ENCODE data around the gene ABTB2. TPM values are rescaled to one million over a fixed set of nuclear protein-coding genes. Genes with fewer than 3 reads are reported as not detected.
A peak's percentile ranks its signal among the peaks of the same experiment; 100 is the strongest.

ABTB2 gene
- total and polyA plus RNA-seq, 12 donors = 2.5 to 19.1 (median 14.2) TPM

DNA sequence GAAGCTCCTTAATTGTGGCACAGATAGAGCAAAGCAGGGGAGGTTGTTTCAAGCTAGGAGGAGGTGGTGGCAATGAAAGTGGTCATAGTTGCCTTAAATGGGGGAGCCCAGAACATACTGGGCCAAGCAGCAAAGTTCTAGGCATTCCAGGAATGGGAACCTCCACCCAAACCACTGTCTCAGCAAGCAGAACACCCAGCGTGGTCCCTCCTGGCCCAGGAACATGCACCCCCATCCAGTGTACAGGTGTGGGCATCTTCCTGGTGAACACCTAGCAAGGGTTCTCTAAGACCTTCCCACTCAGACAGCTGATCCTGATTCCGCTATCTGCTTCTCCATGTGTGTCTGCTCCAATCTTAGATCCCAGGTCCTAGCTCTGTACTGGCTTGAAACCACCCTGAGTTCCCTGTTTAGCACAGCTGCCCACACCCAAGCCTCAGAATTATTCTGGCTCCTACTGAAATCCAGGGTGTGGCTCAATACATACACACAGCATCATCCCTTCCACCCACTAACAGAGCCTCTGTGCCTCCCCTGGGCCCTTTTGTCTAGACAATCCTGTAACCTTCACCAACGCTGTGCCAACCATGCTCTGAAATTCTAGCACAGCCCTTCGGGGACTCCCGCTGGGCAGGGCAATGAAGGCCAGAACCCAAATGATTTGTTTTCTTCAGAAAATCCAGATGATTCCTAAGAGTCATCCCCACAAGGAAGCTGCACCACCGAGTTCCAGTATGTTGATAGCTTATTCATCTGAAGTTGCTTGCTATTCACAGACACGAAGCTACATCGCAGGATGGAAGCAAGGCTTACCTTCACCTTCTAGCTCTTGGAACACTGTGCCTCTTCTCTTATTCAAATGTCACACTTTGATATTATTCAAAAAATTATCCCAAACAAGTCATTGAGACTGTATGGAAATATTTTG lies 76.6 kb downstream of the ABTB2 start:
- Histone ChIP-seq H3K9me3 (no peaks in the 10 kb centered on the region), H3K4me1 (peaks cover 0 to 17% (median 9%) of the 10 kb centered on the region in 9 donors), H3K36me3 (no peaks in the 10 kb centered on the region), H3K4me3 (no peak overlapping the region), H3K27me3 (no peaks in the 10 kb centered on the region), H3K27ac (no peak overlapping the region)
- intact Hi-C loops (cut with DNase I) = no loop called here
- DNase-seq (no peak), ATAC-seq (peak in 5 of 8 donors; percentile 9 to 60 (median 34))
- 85 to 88% methylated on average over 8 of the region's 8 CpGs for WGBS, 2 donors
- TF ChIP-seq, protein P1, sequence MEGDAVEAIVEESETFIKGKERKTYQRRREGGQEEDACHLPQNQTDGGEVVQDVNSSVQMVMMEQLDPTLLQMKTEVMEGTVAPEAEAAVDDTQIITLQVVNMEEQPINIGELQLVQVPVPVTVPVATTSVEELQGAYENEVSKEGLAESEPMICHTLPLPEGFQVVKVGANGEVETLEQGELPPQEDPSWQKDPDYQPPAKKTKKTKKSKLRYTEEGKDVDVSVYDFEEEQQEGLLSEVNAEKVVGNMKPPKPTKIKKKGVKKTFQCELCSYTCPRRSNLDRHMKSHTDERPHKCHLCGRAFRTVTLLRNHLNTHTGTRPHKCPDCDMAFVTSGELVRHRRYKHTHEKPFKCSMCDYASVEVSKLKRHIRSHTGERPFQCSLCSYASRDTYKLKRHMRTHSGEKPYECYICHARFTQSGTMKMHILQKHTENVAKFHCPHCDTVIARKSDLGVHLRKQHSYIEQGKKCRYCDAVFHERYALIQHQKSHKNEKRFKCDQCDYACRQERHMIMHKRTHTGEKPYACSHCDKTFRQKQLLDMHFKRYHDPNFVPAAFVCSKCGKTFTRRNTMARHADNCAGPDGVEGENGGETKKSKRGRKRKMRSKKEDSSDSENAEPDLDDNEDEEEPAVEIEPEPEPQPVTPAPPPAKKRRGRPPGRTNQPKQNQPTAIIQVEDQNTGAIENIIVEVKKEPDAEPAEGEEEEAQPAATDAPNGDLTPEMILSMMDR (IDR thresholded peaks at IDR 0.05) = no peak

DNA sequence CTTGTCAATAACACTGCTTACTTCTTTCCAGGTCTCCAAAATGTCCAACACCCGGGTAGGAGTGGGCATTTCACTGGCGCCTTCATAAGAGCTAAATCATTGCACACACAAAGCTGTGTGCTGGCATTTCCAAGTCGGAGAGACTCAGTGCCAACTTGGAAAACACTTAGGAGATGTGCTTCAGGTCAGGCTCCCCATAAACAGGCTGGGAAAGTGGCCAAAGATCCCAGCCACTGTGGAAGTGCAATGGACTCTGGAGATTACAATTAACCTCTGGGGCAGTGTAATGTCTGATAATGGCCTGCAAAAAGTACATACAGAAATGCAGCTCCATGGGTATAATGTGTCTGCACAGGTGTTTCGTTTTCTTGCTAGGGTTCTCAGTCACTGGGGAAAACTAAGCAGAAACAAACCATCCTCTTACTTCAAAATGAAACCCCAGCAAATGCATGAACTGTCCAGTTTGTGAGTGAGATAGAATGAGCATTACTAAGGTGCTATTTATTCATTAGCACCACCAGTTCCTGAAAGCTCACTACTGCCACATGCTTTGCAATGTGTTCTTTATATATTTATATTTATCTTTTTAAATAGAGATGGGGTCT lies 79.0 kb downstream of the ABTB2 start:
- intact Hi-C loops (cut with DNase I) = loop anchor here in 1 of 10 donors (5.0 kb wide), 1 partner anchor 79 kb away; the partner anchor contains the start of gene ABTB2
- Histone ChIP-seq H3K27ac (peak overlapping the region in 4 of 10 donors; percentile 3 to 53 (median 15)), H3K36me3 (no peaks in the 10 kb centered on the region), H3K27me3 (no peaks in the 10 kb centered on the region), H3K4me1 (peaks cover 0 to 33% (median 14%) of the 10 kb centered on the region in 9 donors), H3K9me3 (no peaks in the 10 kb centered on the region), H3K4me3 (no peak overlapping the region)
- ATAC-seq = peak in 4 of 8 donors; percentile 12 to 50 (median 13)
- TF ChIP-seq, protein P1 (IDR thresholded peaks at IDR 0.05) = no peak
- peak in 1 of 2 donors; percentile 21 for DNase-seq
- 39 to 50% methylated on average over 4 of the region's 4 CpGs for WGBS, 2 donors

DNA sequence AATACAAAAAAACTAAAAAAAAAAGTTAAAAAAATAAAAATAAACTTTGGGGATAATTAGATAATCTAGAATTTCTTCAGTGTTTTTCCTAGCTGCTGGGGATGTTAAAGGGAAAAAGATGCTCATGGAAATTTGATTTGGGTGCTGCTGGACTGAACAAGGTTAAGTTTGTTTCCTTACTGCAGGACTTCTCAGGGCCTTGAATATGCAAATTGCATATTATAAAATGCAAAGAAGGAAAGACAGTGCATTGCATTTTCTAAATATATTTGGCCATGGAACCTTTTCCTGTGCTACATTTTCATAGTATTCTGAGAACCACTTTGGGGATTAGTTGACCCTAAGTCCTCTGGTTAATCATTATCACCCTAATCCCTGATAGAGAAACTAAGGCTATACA lies 79.6 kb downstream of the ABTB2 start:
- no peaks in the 10 kb centered on the region for H3K9me3 ChIP-seq
- intact Hi-C loops (cut with DNase I) = loop anchor here in 1 of 10 donors (5.0 kb wide), 1 partner anchor 79 kb away; the partner anchor contains the start of gene ABTB2
- H3K27ac ChIP-seq = peak overlapping the region in 4 of 10 donors; percentile 3 to 53 (median 15)
- ATAC-seq (no peak), DNase-seq (no peak)
- H3K27me3 ChIP-seq = no peaks in the 10 kb centered on the region
- H3K36me3 ChIP-seq = no peaks in the 10 kb centered on the region
- TF ChIP-seq, protein P1 (IDR thresholded peaks at IDR 0.05) = no peak
- H3K4me3 ChIP-seq = no peak overlapping the region
- H3K4me1 ChIP-seq = peaks cover 0 to 29% (median 14%) of the 10 kb centered on the region in 9 donors

DNA sequence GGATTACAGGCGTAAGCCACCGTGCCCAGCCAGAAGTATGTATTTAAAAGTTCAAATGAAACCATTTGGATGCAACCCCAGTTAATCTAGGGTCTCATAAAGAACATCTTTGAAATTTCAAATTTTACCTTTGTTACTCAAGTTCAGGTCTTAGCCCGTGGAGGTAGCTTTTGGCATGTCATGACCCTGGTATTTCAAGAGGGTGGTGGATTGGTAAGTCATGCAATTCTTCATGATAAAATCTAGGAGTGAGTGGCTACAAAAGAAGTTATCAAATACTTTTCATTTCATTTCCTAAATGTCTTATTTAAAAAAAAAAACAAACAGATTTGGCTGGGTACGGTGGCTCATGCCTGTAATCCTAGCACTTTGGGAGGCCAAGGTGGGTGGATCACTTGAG lies 80.6 kb downstream of the ABTB2 start:
- WGBS, 2 donors = 92 to 93% methylated on average over 4 of the region's 4 CpGs
- no peak for DNase-seq

More for the DNA sequence above, 80.6 kb downstream of the ABTB2 start:
- H3K27ac ChIP-seq = no peak overlapping the region
- no peak overlapping the region for H3K4me3 ChIP-seq
- no peak for ATAC-seq
- peaks cover 0 to 29% (median 14%) of the 10 kb centered on the region in 9 donors for H3K4me1 ChIP-seq
- no peaks in the 10 kb centered on the region for H3K9me3 ChIP-seq
- TF ChIP-seq, protein P1 (IDR thresholded peaks at IDR 0.05) = no peak
- intact Hi-C loops (cut with DNase I) = loop anchor here in 1 of 10 donors (5.0 kb wide), 1 partner anchor 80 kb away; the partner anchor contains the start of gene ABTB2
- H3K36me3 ChIP-seq = no peaks in the 10 kb centered on the region
- H3K27me3 ChIP-seq = no peaks in the 10 kb centered on the region
